Glutamatergic neuron (in vitro differentiated cells): ENCODE measurements around the gene CBX8. TPM values are rescaled to one million over a fixed set of nuclear protein-coding genes. Genes with fewer than 3 reads are reported as not detected.
A peak's percentile ranks its signal among the peaks of the same experiment; 100 is the strongest.

Experiments used
- DNase-seq: peaks from one replicate; pipeline ENCODE4 v3.0.0; 2022
- H3K27ac Mint-ChIP-seq: one replicate; pipeline ENCODE4 v1.8.0; 2020; ENCODE audit warnings: mild to moderate bottlenecking, mixed read lengths, inconsistent platforms; ENCODE audit not compliant: unreplicated experiment
- H3K27me3 Mint-ChIP-seq: one replicate; pipeline ENCODE4 v1.8.0; 2020; ENCODE audit warnings: mild to moderate bottlenecking, moderate library complexity, mixed read lengths, inconsistent platforms; ENCODE audit not compliant: unreplicated experiment
- H3K36me3 Mint-ChIP-seq: one replicate; pipeline ENCODE4 v1.8.0; 2020; ENCODE audit warnings: mild to moderate bottlenecking, mixed read lengths, inconsistent platforms; ENCODE audit not compliant: unreplicated experiment
- H3K4me1 Mint-ChIP-seq: one replicate; pipeline ENCODE4 v1.8.0; 2020; ENCODE audit warnings: mild to moderate bottlenecking, low read depth, mixed read lengths, inconsistent platforms; ENCODE audit not compliant: unreplicated experiment
- H3K4me3 Mint-ChIP-seq: one replicate; pipeline ENCODE4 v1.8.0; 2020; ENCODE audit warnings: mild to moderate bottlenecking, mixed read lengths, inconsistent platforms; ENCODE audit not compliant: unreplicated experiment
- H3K9me3 Mint-ChIP-seq: one replicate; pipeline ENCODE4 v1.8.0; 2020; ENCODE audit warnings: mild to moderate bottlenecking, moderate library complexity, mixed read lengths, inconsistent platforms; ENCODE audit not compliant: unreplicated experiment
- CTCF ChIP-seq: fragments of 200-600 bp; sonication (generic); IDR thresholded peaks from one replicate; pipeline ENCODE4 v1.5.0; 2021; ENCODE audit not compliant: partially characterized antibody, unreplicated experiment
- total RNA-seq: library from RNA; stranded (reverse); fragmentation: NEBNext Ultra II Directional; extraction: Animal tissue kit (Norgen Biotek cat#: 25700); gene quantifications from one replicate; pipeline ENCODE4 v1.2.1, GENCODE V29; 2021; ENCODE audit not compliant: unreplicated experiment

CBX8 gene
- total RNA-seq, 1 donor from 2014 or later = 13.8 TPM

GRCh38 chr17:79781736-79782575 lies 14.9 kb downstream of the CBX8 start:
- H3K27ac Mint-ChIP-seq = no peak overlapping the region
- TF ChIP-seq CTCF = no peak
- peaks cover 19% of the 10 kb centered on the region for H3K27me3 Mint-ChIP-seq
- peaks cover 13% of the 10 kb centered on the region for H3K9me3 Mint-ChIP-seq
- DNase-seq = no peak
- no peak overlapping the region for H3K4me3 Mint-ChIP-seq
- H3K36me3 Mint-ChIP-seq = peaks cover 9% of the 10 kb centered on the region
- peaks cover 17% of the 10 kb centered on the region for H3K4me1 Mint-ChIP-seq

- H3K36me3 Mint-ChIP-seq = peaks cover 9% of the 10 kb centered on the region
- no peak overlapping the region for H3K27ac Mint-ChIP-seq
- TF ChIP-seq CTCF = no peak
- H3K4me3 Mint-ChIP-seq = peak overlapping the region; percentile 96
- H3K4me1 Mint-ChIP-seq = peaks cover 23% of the 10 kb centered on the region
- H3K27me3 Mint-ChIP-seq = peaks cover 18% of the 10 kb centered on the region
- peaks cover 16% of the 10 kb centered on the region for H3K9me3 Mint-ChIP-seq
- no peak for DNase-seq
Observed at GRCh38 chr17:79781012-79781650, 15.7 kb downstream of the CBX8 start.

- Mint-ChIP-seq H3K36me3 (peaks cover 9% of the 10 kb centered on the region), H3K4me1 (peaks cover 28% of the 10 kb centered on the region)
Observed at GRCh38 chr17:79779661-79780365, 17.1 kb downstream of the CBX8 start.

GRCh38 chr17:79779084-79779529 lies 17.8 kb downstream of the CBX8 start:
- Mint-ChIP-seq H3K9me3 (peaks cover 16% of the 10 kb centered on the region), H3K4me1 (peaks cover 32% of the 10 kb centered on the region), H3K36me3 (peaks cover 9% of the 10 kb centered on the region), H3K27me3 (peaks cover 18% of the 10 kb centered on the region), H3K27ac (peak overlapping the region; percentile 91), H3K4me3 (peak overlapping the region; percentile 96)
- TF ChIP-seq CTCF = no peak
- peak; percentile 55 for DNase-seq

More at GRCh38 chr17:79779661-79780365, 17.1 kb downstream of the CBX8 start:
- H3K27me3 Mint-ChIP-seq = peaks cover 18% of the 10 kb centered on the region
- H3K27ac Mint-ChIP-seq = no peak overlapping the region
- TF ChIP-seq CTCF = no peak
- H3K9me3 Mint-ChIP-seq = peaks cover 16% of the 10 kb centered on the region
- peak; percentile 3 for DNase-seq
- H3K4me3 Mint-ChIP-seq = peak overlapping the region; percentile 96
